NOMO-1 treated with DMSO at 0.1 percent for 48 hours (cell line): ENCODE measurements around the gene SEMA5A.

ENCODE experiments used
- DNase-seq: peaks from one replicate; lab custom pipeline; 2025; ENCODE audit not compliant: unreplicated experiment; lab: John Stamatoyannopoulos, UW

The SEMA5A gene

GRCh38 chr5:9148242-9148641, 397.6 kb downstream of the SEMA5A start:
- DNase-seq: no peak

GRCh38 chr5:9140711-9141110, 405.2 kb downstream of the SEMA5A start:
- no peak for DNase-seq

DNA sequence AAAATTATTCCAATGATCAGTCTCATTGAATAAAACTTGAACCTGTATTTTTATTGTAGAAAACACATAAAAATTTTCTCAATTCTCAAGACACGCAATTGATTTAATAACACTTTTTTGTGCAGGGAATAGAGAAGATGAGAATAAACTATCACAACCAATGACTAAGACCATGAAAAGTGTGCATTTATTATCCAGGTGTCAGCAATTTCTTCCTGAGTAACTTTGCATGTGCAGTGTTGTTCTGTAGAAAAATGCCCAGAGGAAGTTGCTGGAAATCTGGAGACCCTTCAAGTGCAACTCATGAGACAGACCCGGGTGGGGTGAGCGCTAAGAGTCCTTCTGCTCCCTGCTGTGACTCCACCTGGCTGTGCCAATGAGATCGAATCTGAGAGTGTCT, 405.7 kb downstream of the SEMA5A start:
- no peak for DNase-seq

GRCh38 chr5:9139344-9139743, 406.5 kb downstream of the SEMA5A start:
- DNase-seq: no peak

DNA sequence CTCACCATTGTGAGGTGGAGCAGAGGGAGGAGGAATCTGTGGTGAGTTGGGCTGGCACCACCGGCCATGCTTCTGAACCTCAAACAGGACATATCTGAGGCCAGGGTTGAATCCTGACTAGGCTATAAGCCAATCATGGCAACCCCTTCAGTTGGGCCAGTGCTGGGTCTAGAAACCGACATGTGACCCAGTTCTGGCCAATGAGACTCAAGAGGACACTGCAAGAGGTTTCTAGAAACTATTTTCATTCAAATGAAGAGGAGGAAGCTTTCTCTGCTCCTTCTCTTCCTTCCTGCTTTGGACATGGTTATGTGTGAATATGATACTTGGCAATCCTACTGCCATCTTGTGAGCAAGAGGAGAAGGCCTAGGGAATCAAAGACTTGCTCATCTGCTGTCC, 417.7 kb downstream of the SEMA5A start:
- no peak for DNase-seq

GRCh38 chr5:9126490-9126889, 419.4 kb downstream of the SEMA5A start:
- no peak for DNase-seq

DNA sequence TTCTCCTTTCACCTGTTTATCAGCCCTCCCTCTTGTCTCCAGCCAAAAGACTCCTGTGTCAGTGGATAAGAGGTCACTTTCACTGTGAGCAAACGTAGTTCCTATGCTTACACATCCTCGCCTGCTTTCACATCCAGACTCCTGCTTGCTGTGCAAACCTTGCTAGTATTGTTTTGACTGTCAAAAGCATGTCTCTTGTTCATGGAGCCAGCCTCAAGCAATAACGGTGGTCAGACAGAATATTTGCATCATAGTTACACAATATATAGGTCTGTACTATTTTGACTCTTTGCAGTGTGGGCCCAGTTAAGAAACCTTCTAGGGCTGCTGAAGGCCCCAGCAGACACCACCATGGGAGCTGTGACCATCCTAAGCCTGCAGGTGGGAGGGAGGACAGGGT, 420.0 kb downstream of the SEMA5A start:
- no peak for DNase-seq

GRCh38 chr5:9124838-9125237, 421.0 kb downstream of the SEMA5A start:
- DNase-seq: no peak

- DNase-seq: no peak
These were observed 421.8 kb downstream of the SEMA5A start for GRCh38 chr5:9124071-9124470.

DNA sequence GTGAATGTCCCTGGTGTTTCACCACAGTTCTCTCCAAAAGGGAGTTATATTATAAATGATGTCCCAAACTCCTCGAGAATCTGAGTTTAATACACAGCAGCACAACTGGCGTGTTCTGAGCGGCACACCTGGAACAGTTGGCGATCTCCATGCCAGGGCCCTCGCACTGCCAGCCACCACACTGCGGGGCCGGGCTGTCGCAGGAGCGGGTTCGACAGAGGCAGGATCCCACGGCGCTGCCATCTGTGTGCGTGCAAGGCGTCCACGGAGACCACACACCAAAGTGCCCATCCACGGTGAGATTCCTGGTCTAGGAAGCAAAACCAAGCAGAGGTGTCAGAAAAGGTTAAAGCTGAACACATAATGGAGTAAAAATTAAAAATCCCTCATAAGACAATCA, 423.3 kb downstream of the SEMA5A start:
- DNase-seq: no peak

DNA sequence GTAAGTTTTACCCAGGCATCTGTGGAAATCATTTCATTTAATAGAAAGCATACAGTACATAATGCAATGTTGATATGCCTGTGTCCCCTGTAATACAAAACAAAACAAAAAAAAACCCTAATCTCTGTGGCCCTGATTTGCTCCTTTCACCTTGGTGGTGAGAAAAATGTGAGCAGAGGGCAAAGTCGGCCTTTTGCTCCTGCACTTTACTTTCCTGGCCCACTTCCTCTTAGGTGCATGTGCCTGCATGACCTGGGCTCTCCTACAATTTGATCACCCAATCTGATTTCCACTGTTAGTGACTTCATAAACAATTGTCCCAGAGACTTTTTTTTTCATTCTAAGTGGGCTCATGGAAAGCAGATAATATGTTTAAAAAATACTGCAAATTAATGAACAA, 424.3 kb downstream of the SEMA5A start:
- DNase-seq: no peak

GRCh38 chr5:9118852-9119251, 427.0 kb downstream of the SEMA5A start:
- no peak for DNase-seq

DNA sequence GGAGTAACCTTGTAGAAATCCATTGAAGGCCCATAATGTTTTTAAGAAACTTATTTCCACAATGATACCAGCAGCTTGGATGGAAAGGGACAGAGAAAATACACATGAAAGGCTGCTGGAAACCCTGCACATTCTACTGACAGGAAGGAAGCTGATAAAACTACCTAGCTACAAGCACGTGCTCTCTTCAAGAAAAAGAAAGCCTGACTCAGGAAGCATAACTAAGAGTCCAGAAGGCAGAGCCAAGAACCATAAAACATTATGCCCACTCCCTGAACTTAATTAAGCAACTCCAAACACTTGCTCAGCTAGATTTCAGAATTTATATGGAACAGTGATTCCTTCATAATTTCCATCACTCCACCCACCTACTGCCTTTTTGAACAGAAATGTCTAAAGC, 430.8 kb downstream of the SEMA5A start:
- DNase-seq: no peak

DNA sequence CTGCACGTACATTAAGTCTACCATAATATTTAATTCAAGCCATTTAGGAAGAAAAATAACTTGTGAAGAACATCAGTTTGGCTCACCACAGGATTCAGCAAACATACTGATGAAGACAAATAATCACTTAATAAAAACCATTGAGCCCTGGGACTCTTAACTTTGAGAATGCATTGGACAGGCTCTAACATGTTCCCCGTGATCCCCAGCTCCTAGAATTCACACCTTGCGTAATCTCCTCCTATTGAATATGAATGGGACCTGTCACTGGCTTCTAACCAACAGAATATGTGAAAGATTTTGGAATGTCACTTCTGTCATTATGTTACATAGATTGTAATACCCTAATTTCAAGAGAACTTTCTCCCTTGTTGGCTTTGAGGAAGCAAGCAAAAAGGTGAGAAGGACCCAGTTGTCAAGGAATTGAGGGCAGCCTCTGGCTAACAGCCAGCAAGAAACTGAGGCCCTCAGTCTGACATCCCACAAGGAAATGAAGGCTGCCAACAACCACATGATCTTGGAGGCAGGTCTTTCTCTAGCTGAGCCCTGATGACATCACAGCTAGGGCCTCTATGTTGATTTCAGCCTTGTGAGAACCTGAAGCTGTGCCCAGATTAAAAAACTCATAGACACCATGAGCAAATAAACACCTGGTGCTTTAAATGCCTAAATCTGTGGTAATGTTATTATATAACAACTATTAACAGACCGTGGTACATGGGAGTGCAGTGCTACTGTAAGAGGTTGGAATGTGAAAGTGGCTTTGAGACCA, 433.2 kb downstream of the SEMA5A start:
- DNase-seq: no peak

- DNase-seq: no peak
These were observed 437.7 kb downstream of the SEMA5A start for GRCh38 chr5:9108162-9108561.

GRCh38 chr5:9105851-9106250, 440.0 kb downstream of the SEMA5A start:
- DNase-seq: no peak

- no peak for DNase-seq
These were observed 441.1 kb downstream of the SEMA5A start for GRCh38 chr5:9104571-9105339.

GRCh38 chr5:9103290-9103689, 442.6 kb downstream of the SEMA5A start:
- DNase-seq: no peak

DNA sequence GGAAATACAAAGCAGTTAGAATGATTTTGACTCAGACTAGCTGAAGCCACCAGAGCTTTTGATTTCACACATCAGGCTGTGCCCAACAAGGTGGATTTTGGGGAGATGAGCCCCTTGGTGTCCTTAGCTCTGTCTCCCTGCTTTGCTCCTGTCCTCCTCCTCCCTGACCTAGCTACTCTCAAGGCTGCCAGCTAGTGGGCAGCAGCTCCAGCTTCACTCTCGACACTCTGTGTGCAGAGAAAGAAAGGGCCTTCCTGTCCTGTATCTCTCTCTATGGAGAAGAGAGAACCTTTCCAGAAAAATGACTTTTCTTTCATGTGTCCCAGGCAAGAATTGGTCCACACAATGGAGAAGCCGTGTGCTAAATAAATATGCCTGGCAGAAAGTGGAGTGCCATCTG, 446.2 kb downstream of the SEMA5A start:
- no peak for DNase-seq

DNA sequence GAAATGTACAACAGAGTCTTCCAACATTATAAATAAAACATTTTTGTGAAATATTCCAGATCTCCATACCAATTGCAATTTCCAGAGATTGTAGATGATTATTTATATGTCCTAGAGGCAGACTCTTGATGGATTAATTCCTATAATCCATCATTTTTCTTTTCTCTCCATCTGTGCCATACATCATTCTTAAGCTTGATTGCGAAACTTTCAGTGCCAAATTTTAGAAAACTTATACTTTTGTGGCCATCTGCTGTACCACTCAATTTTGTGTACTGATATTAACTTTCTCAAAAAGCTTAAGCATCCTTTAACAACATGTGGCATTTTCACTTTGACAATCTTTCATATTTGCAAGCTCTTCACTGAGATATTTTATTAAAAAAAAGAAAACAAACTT, 446.9 kb downstream of the SEMA5A start:
- no peak for DNase-seq

- DNase-seq: no peak
These were observed 451.3 kb downstream of the SEMA5A start for GRCh38 chr5:9094582-9094981.

GRCh38 chr5:9091896-9092662, 453.8 kb downstream of the SEMA5A start:
- DNase-seq: no peak
